Astrocyte (in vitro differentiated cells and primary cell): ENCODE results near the gene KNTC1.

ENCODE experiments used
- EZH2 ChIP-seq: IDR thresholded peaks from 2 replicates; pipeline ENCODE4 v1.6.1; 2012; ENCODE audit warnings: mild to moderate bottlenecking, low read length, inconsistent platforms; ENCODE audit not compliant: insufficient read depth
- TF ChIP-seq, protein P1 (sequence below): IDR thresholded peaks from 2 replicates; pipeline ENCODE4 v1.5.1; 2011; ENCODE audit warnings: low read depth, mild to moderate bottlenecking, inconsistent platforms, low read length, moderate library complexity; ENCODE audit not compliant: insufficient read depth

- TF ChIP-seq EZH2 = no peak
- TF ChIP-seq, protein P1, sequence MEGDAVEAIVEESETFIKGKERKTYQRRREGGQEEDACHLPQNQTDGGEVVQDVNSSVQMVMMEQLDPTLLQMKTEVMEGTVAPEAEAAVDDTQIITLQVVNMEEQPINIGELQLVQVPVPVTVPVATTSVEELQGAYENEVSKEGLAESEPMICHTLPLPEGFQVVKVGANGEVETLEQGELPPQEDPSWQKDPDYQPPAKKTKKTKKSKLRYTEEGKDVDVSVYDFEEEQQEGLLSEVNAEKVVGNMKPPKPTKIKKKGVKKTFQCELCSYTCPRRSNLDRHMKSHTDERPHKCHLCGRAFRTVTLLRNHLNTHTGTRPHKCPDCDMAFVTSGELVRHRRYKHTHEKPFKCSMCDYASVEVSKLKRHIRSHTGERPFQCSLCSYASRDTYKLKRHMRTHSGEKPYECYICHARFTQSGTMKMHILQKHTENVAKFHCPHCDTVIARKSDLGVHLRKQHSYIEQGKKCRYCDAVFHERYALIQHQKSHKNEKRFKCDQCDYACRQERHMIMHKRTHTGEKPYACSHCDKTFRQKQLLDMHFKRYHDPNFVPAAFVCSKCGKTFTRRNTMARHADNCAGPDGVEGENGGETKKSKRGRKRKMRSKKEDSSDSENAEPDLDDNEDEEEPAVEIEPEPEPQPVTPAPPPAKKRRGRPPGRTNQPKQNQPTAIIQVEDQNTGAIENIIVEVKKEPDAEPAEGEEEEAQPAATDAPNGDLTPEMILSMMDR = no peak
Measured at GRCh38 chr12:122518908-122519307, 8.1 kb upstream of the KNTC1 start.
